Activated T-helper 1 cell treated with anti-CD3 and anti-CD28 coated beads, Interleukin-12 subunit alpha, Interleukin-12 subunit beta, Interleukin-2, Interleukin-4 antibody, amounts not matched to agents 30 ng/mL and 10 ng/mL and 1 ng/mL, durations not matched to agents 14 hours and 24 hours and 36 hours (primary cell): Measurements from ENCODE around the gene MOB1A. TPM values are rescaled to one million over a fixed set of nuclear protein-coding genes. Genes with fewer than 3 reads are reported as not detected.

Source experiments
- DNase-seq: peaks from one replicate; pipeline ENCODE4 v3.0.0; 2021; ENCODE audit warnings: low spot score
- H3K27ac Mint-ChIP-seq: one replicate; pipeline ENCODE4 v1.8.0; 2021; ENCODE audit warnings: mild to moderate bottlenecking, mixed read lengths
- H3K27me3 Mint-ChIP-seq: one replicate; pipeline ENCODE4 v1.8.0; 2022; ENCODE audit warnings: mild to moderate bottlenecking, moderate library complexity, mixed read lengths; ENCODE audit not compliant: insufficient read depth
- H3K36me3 Mint-ChIP-seq: one replicate; pipeline ENCODE4 v1.8.0; 2021; ENCODE audit warnings: low read depth, mixed read lengths
- H3K4me1 Mint-ChIP-seq: one replicate; pipeline ENCODE4 v1.8.0; 2021; ENCODE audit warnings: low read depth, mixed read lengths
- H3K4me3 Mint-ChIP-seq: one replicate; pipeline ENCODE4 v1.8.0; 2021; ENCODE audit warnings: mild to moderate bottlenecking, moderate library complexity, mixed read lengths
- H3K9me3 Mint-ChIP-seq: one replicate; pipeline ENCODE4 v1.8.0; 2021; ENCODE audit warnings: mixed read lengths
- intact Hi-C: fragments of 100-400 bp; cut with micrococcal nuclease; formaldehyde crosslinking; loops from one replicate; pipeline ENCODE4 v1.15.1; 2024
- total RNA-seq: library from RNA; stranded (reverse); gene quantifications from 2 replicates; pipeline ENCODE4 v1.2.3, GENCODE V29; 2022

MOB1A gene
- total RNA-seq, 1 donor from 2014 or later, result 207 TPM

DNA sequence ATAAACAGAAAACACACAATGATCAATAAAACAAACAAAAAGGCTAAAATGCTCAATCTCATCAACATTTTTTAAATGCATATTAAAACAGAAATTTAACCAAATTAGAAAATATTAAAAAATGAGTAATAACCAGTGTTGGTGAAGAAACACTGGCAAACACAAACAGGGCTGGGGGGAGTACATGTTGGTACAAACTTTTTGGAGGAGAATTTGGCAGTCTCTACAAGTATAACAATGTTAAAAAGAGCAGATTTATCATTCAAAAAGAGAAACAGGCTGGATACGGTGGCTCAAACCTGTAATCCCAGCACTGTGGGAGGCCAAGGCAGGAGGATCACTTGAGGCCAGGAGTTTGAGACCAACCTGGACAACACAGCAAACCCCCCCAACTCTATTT lies 13.9 kb downstream of the MOB1A start:
- H3K4me1 Mint-ChIP-seq, result peaks cover 6% of the 10 kb centered on the region
- H3K27me3 Mint-ChIP-seq, result no peaks in the 10 kb centered on the region
- intact Hi-C loops, result loop anchor here (5.0 kb wide), 1 partner anchor 38 kb away; no protein-coding TSS in a partner anchor
- H3K9me3 Mint-ChIP-seq, result peaks cover 3% of the 10 kb centered on the region
- no peak for DNase-seq
- H3K36me3 Mint-ChIP-seq, result peaks cover 39% of the 10 kb centered on the region
- no peak overlapping the region for H3K4me3 Mint-ChIP-seq
- no peak overlapping the region for H3K27ac Mint-ChIP-seq

DNA sequence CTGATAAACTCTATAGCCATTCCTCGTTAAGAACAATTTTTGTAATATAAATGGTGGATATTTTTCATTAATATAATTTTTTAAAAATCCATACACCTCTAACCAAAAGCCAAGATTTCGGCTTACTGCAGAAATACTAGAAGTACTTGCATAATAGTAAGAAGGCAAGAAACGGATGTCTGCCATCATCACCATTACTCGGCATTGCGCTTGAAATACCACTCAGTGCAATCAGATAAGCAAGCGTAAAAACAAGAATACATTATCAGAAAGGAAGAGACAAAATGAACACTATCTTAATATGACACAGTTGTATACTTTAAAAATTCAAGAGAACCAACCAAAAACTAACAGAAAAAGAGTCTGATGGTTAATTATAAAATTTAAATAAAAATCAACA lies 15.7 kb downstream of the MOB1A start:
- no peaks in the 10 kb centered on the region for H3K27me3 Mint-ChIP-seq
- no peak for DNase-seq
- intact Hi-C loops, result no loop called here
- peaks cover 40% of the 10 kb centered on the region for H3K36me3 Mint-ChIP-seq
- H3K9me3 Mint-ChIP-seq, result peaks cover 3% of the 10 kb centered on the region
- H3K27ac Mint-ChIP-seq, result no peak overlapping the region
- no peaks in the 10 kb centered on the region for H3K4me1 Mint-ChIP-seq
- H3K4me3 Mint-ChIP-seq, result no peak overlapping the region

DNA sequence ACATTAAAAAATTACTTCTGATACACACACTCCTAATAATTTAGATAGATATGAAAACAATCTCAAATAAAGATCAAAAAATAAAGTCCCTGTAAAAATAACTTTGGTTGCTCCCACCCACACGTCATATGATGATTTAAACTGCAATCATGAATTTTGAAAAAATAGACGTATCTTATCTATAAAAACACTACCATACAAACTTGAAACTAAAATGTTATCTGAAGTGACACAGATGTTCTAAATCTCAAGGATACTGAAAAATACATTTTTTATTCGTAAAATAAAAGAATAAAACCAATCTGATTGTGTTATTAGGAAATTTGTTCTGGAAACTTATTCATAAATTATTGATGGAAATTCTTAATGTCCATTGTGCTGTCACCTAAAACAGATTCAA lies 22.8 kb downstream of the MOB1A start:
- H3K27ac Mint-ChIP-seq, result no peak overlapping the region
- H3K4me1 Mint-ChIP-seq, result peaks cover 16% of the 10 kb centered on the region
- intact Hi-C loops, result no loop called here
- H3K4me3 Mint-ChIP-seq, result no peak overlapping the region
- DNase-seq, result no peak
- H3K36me3 Mint-ChIP-seq, result peaks cover 38% of the 10 kb centered on the region
- no peaks in the 10 kb centered on the region for H3K9me3 Mint-ChIP-seq
- no peaks in the 10 kb centered on the region for H3K27me3 Mint-ChIP-seq

DNA sequence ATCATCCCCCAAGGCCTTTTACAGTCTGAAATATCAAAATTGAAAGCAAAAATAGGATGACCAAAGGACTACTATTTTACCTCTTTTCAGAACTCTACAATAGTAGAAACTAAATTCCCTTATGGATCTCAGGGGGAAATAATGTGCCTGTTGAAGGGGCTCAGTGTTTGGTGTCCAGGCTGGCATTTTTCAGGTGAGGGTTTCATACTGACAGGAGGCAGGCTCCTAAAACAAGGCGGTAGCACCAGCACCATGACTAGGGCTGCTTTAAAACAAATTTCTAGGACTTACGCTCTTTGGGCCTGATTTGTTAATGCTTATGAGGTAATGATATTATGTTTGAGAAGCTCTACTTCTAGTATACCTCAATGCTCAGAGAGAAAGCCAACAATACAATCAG lies 25.7 kb downstream of the MOB1A start:
- peaks cover 16% of the 10 kb centered on the region for H3K4me1 Mint-ChIP-seq
- H3K27ac Mint-ChIP-seq, result no peak overlapping the region
- intact Hi-C loops, result no loop called here
- DNase-seq, result no peak
- no peaks in the 10 kb centered on the region for H3K9me3 Mint-ChIP-seq
- H3K27me3 Mint-ChIP-seq, result no peaks in the 10 kb centered on the region
- H3K4me3 Mint-ChIP-seq, result no peak overlapping the region
- H3K36me3 Mint-ChIP-seq, result peaks cover 32% of the 10 kb centered on the region

DNA sequence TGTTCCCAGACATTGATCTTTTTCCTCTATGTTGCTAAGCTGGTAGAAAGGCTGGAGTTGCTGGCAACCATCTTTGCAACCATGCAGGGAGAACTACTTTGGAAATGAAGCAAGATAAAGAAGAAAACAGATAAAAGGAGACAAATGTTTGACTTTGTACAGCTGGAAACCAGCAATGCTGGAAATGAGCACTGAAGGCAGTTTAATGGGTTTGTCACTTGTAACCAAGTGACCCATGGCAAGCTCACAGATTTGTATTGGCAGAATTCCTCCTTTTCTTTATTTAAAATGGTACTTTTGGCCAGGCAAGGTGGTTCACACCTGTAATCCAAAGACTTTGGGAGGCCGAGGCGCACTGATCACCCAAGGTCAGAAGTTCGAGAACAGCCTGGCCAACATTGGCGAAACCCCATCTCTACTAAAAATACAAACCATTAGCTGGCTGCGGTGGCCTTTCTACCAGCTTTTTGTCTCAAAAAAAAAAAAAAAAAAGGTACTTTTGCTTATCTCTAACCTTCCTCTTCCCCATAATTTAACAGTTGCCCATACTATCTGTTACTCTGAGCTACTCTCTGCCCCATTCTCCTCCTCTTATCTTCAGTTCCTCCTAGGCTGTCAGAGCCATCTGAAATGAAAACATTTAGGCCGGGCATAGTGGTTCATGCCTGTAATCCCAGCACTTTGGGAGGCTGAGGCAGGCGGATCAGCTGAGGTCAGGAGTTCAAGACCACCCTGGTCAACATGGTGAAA lies 28.9 kb downstream of the MOB1A start:
- Mint-ChIP-seq H3K27me3 (no peaks in the 10 kb centered on the region), H3K36me3 (peaks cover 17% of the 10 kb centered on the region), H3K4me3 (peak overlapping the region; percentile 60), H3K9me3 (no peaks in the 10 kb centered on the region), H3K4me1 (peaks cover 10% of the 10 kb centered on the region), H3K27ac (peak overlapping the region; percentile 29)
- DNase-seq, result no peak
- intact Hi-C loops, result loop anchor here (2.0 to 10.0 kb wide), 3 partner anchors 17 to 241 kb away; no protein-coding TSS in a partner anchor

DNA sequence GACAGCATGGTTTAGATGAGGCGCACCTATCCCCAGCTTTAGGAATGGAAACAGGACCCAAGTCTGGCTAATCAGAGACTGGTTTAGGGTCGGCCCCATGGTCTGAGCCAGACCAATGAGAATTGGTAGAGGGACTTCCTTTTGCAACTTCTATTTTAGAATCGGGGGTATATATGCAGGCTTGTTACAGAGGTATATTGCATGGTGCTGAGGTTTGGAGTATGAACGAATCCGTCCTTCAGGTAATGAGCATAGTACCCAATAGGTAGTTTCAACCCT lies 29.5 kb downstream of the MOB1A start:
- Mint-ChIP-seq H3K4me1 (peaks cover 10% of the 10 kb centered on the region), H3K4me3 (no peak overlapping the region), H3K36me3 (peaks cover 17% of the 10 kb centered on the region), H3K27me3 (no peaks in the 10 kb centered on the region), H3K9me3 (no peaks in the 10 kb centered on the region), H3K27ac (no peak overlapping the region)
- DNase-seq, result no peak
- intact Hi-C loops, result loop anchor here (2.0 to 10.0 kb wide), 2 partner anchors 186 to 240 kb away; no protein-coding TSS in a partner anchor

DNA sequence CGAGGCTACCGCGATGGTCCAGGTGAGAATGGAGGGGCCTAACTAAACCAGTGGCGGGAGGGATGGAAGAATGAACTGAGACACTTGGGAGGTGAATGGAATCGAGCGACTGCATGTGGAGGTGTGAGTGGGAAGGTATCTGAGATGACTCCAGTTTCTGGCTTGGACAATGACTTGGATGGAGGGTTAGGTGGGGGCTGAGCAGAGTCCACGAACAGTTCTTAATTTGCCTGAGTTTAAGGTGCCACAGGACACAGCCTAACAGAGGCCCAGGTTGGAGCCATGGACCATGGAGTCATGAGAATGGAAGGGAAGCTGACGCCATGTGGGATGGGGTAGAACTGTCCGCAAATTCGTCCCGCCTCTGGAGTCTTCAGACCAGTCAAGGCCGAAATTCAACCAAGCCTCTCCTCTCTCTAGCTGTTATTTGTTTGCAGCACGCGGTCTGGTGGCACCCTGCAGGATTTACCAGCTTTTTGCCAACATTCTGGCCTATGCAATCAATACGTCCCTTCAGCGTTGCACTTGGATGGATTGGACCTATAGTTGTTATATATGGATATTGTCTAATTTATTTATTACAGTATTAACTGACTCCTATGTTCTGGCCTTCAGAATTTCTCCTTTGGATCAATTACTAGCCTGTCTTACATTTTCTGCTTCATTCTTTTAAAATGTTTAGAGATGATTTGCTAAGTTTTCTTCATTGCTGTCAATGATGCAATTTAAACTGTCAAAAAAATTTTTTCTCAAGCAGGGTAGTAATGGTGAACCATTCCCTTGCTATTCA lies 30.0 kb downstream of the MOB1A start:
- Mint-ChIP-seq H3K36me3 (peaks cover 16% of the 10 kb centered on the region), H3K4me3 (no peak overlapping the region), H3K4me1 (peaks cover 8% of the 10 kb centered on the region), H3K9me3 (no peaks in the 10 kb centered on the region), H3K27me3 (no peaks in the 10 kb centered on the region), H3K27ac (no peak overlapping the region)
- no peak for DNase-seq
- intact Hi-C loops, result loop anchor here (1.0 to 10.0 kb wide), 4 partner anchors 28 to 289 kb away; no protein-coding TSS in a partner anchor

DNA sequence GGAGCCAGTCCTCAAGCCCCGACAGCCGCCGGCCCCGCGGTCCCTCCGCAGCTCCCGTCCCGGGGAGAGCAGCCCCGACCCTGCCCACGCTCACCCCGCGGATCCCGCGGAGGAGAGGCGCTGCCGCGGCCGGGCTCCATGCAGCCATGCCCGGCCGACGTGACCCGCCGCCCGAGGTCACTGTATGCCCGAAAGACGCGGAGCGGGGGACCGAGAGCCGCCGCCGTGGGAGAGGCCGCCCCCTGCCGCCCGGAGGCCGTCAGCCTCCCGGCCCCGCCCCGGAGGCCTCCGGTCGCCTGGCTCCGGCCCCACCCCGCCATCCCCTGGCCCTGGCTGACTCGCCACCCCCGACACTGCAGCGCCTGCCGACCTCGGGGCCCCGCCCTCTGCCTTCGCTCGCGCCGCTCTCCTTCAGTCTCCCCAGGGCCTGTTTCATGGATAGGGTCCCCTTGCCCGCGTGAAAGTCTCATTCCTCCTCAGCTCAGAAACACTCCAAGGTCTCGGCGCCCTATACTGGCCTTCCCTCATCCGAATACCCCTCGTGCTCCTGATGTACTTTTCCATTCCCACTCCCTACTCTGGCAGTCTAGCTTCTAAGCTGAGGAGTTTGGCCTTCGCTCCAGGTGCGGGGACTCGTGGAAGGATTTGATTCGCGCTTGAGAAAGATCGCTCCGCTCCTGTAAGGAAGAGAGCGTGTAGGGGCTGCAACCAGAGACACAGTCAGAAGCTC lies 30.8 kb downstream of the MOB1A start, which contains the start of gene BOLA3:
BOLA3 (minus strand) TSS at position 186 of the 730 bp plus-strand sequence; CDS start at position 148, 38 bp downstream.
- peaks cover 10% of the 10 kb centered on the region for H3K36me3 Mint-ChIP-seq
- intact Hi-C loops, result loop anchor here (1.0 to 10.0 kb wide), 14 partner anchors 28 to 411 kb away; partner anchors contain the start of genes DGUOK, MOB1A, MTHFD2 and STAMBP
- peaks cover under 1% of the 10 kb centered on the region for H3K4me1 Mint-ChIP-seq
- no peaks in the 10 kb centered on the region for H3K9me3 Mint-ChIP-seq
- DNase-seq, result peak; percentile 82
- no peak within 1 kb of the TSS for H3K27ac Mint-ChIP-seq
- H3K4me3 Mint-ChIP-seq, result no peak within 1 kb of the TSS
- no peaks in the 10 kb centered on the region for H3K27me3 Mint-ChIP-seq

DNA sequence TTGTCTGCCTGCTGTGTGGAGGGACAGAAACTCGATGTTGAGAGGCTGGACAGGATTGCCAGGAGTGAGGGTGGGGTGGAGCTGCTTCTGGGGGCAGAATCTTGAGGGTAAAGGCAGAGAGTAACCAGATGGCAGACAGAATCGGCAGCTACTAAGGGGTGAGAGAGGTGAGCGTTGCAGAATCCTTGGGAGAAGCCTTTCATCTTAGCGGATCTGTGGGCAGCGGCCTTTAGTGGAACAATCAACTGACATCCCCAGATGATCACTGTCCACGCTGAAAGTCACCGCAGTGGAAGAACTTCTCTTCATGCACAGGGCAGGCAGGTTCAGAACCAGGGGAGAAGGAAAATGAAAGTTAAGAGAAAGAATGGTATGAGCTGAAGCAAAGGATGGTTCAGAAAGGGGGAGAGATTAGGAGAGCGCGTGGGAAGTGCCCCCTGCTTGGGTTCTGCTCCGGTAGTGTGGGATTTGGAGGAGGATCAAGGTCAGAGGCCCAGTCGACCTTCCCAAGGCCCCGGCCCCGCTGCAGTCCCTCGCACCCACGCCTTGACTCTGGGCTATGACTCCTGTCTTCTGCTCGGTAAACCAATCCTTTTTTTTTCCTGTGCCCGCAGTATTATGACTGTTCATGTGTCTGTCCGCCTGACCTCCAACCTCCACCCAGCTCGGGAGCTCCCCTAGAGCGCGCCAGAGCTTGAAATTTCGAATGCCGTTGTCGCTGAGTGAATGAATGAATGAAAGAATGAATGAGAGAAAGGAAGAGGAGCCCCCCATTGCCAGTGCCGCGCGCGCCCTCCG lies 31.6 kb downstream of the MOB1A start:
- H3K4me1 Mint-ChIP-seq, result peaks cover 5% of the 10 kb centered on the region
- H3K9me3 Mint-ChIP-seq, result no peaks in the 10 kb centered on the region
- H3K27ac Mint-ChIP-seq, result no peak overlapping the region
- H3K27me3 Mint-ChIP-seq, result no peaks in the 10 kb centered on the region
- H3K36me3 Mint-ChIP-seq, result peaks cover 15% of the 10 kb centered on the region
- intact Hi-C loops, result loop anchor here (1.0 to 10.0 kb wide), 11 partner anchors 31 to 410 kb away; partner anchors contain the start of genes DGUOK, MOB1A, MTHFD2 and STAMBP
- no peak overlapping the region for H3K4me3 Mint-ChIP-seq
- peak; percentile 20 for DNase-seq

DNA sequence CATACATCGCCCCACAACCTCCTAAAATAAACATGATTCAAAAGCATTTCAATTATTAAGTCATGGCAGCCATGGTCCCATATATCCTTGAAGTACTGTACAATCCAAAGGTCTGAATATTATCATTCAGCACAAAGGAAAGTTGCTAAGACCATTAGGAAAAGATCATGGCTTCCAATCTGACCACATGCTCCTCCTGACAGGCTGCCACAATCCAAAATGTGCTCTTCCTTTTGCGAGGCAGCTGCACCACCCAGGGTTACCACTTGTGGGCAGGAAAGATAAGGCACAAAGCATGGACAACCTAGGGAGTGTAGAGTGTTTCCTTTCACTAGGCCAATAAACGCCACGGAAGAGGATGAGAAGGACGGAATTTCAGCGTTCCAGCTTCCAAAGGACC lies 36.3 kb downstream of the MOB1A start:
- intact Hi-C loops, result loop anchor here (10.0 kb wide), 1 partner anchor 192 kb away; no protein-coding TSS in a partner anchor
- no peak overlapping the region for H3K4me3 Mint-ChIP-seq
- H3K9me3 Mint-ChIP-seq, result no peaks in the 10 kb centered on the region
- peak overlapping the region; percentile 32 for H3K27ac Mint-ChIP-seq
- peaks cover 9% of the 10 kb centered on the region for H3K36me3 Mint-ChIP-seq
- H3K4me1 Mint-ChIP-seq, result peaks cover 7% of the 10 kb centered on the region
- H3K27me3 Mint-ChIP-seq, result no peaks in the 10 kb centered on the region
- DNase-seq, result no peak

DNA sequence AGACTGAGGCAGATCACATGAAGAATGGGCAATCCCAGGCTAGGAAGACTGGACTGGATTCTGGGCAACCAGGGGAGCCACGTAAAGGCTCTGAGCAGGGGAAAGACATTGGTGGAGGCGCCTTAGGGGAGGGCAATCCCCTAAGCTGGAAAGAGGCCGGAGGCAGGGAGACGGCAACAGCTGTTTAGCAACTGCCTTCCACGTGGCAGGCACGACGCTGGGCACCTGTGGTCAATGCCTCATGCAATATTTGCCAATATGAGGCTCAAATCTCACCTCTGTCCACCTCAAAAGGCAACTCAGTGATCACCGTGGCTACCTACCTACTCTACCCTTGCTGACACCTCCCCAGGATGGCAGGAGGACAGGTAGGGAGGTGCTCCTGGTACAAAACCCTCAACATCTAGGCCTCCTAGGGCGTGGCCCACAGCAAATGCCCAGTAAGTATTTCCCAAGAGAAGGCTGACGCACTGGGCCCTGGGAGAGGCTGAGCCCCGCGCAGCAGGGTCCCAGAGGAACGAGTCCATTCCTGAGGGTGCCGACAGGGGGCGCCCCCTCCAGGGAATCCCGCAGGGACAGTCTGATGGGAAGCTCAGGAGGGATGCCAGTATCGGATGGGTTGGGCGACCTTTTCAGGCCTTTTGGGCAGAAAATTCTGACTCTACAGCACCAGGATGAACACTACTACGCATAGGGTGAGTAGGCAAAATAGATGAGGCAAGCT lies 39.9 kb downstream of the MOB1A start:
- Mint-ChIP-seq H3K27me3 (no peaks in the 10 kb centered on the region), H3K27ac (no peak overlapping the region), H3K4me3 (no peak overlapping the region), H3K4me1 (peaks cover 7% of the 10 kb centered on the region), H3K9me3 (no peaks in the 10 kb centered on the region), H3K36me3 (peaks cover 20% of the 10 kb centered on the region)
- DNase-seq, result no peak
- intact Hi-C loops, result no loop called here
